MCF 10A (cell line): ENCODE results near the gene SIAE. TPM values are rescaled to one million over a fixed set of nuclear protein-coding genes. Genes with fewer than 3 reads are reported as not detected.

Source experiments
- BruUV-seq: library from RNA; stranded (reverse); fragments of 400-500 nt; replicated peaks from 2 replicates; lab custom pipeline; 2021; lab: Mats Ljungman, UMichigan
- CTCF ChIA-PET: fragments of 300-600 bp; sonication (Branson Sonifier 250); formaldehyde crosslinking; extraction: SDS; loops from one replicate; lab custom pipeline; 2021; ENCODE audit warnings: antibody characterized with exemption, inconsistent platforms; lab: Yijun Ruan, JAX
- POLR2A ChIA-PET: fragments of 300-600, 350-650 bp; sonication (Branson Sonifier 250); formaldehyde crosslinking; extraction: SDS; loops from one replicate; lab custom pipeline; 2020; ENCODE audit warnings: antibody characterized with exemption, inconsistent platforms; lab: Yijun Ruan, JAX
- DNase-seq: peaks from one replicate; pipeline ENCODE4 v3.0.0-alpha.2; 2018; ENCODE audit not compliant: unreplicated experiment
- H3K27ac Mint-ChIP-seq: one replicate; pipeline ENCODE4 v1.8.0; 2022; ENCODE audit warnings: mild to moderate bottlenecking, low read depth, mixed read lengths; ENCODE audit not compliant: unreplicated experiment
- H3K27me3 Mint-ChIP-seq: one replicate; pipeline ENCODE4 v1.8.0; 2022; ENCODE audit warnings: mixed read lengths; ENCODE audit not compliant: insufficient read depth, unreplicated experiment
- H3K36me3 Mint-ChIP-seq: one replicate; pipeline ENCODE4 v1.8.0; 2022; ENCODE audit warnings: mild to moderate bottlenecking, moderate library complexity, mixed read lengths; ENCODE audit not compliant: insufficient read depth, unreplicated experiment
- H3K4me1 Mint-ChIP-seq: one replicate; pipeline ENCODE4 v1.8.0; 2022; ENCODE audit warnings: mixed read lengths; ENCODE audit not compliant: insufficient read depth, unreplicated experiment
- H3K4me3 Mint-ChIP-seq: one replicate; pipeline ENCODE4 v1.8.0; 2022; ENCODE audit warnings: mild to moderate bottlenecking, moderate library complexity, mixed read lengths; ENCODE audit not compliant: unreplicated experiment
- H3K9me3 Mint-ChIP-seq: one replicate; pipeline ENCODE4 v1.8.0; 2022; ENCODE audit warnings: mixed read lengths; ENCODE audit not compliant: unreplicated experiment
- CTCF ChIP-seq: fragments of 200-600 bp; IDR thresholded peaks from one replicate; pipeline ENCODE4 v1.8.0; 2022; ENCODE audit warnings: antibody characterized with exemption, mild to moderate bottlenecking; ENCODE audit not compliant: unreplicated experiment
- intact Hi-C: fragments of 100-400 bp; cut with micrococcal nuclease; formaldehyde crosslinking; loops from 2 replicates; pipeline ENCODE4 v1.14.1; 2022
- total RNA-seq: library from RNA; stranded (reverse); gene quantifications from 2 replicates; pipeline ENCODE4 v1.2.3, GENCODE V29; 2022

The SIAE gene
- total RNA-seq, 1 experiment from 2014 or later: 21.7 TPM

- intact Hi-C loops: no loop called here
- Mint-ChIP-seq H3K4me3 (no peak overlapping the region), H3K4me1 (peaks cover 8% of the 10 kb centered on the region), H3K27me3 (no peaks in the 10 kb centered on the region), H3K9me3 (no peaks in the 10 kb centered on the region), H3K27ac (no peak overlapping the region), H3K36me3 (peaks cover 81% of the 10 kb centered on the region)
- POLR2A ChIA-PET: interaction anchor here (0.7 to 1.2 kb wide), 2 partner anchors 10 to 228 kb away, joined by 3 read pairs; no protein-coding TSS in a partner anchor
- CTCF ChIA-PET: interaction anchor here (0.6 to 6.1 kb wide), 7 partner anchors 10 to 561 kb away, joined by 3 to 44 read pairs (median 5); no protein-coding TSS in a partner anchor
- no peak for TF ChIP-seq CTCF
- BruUV-seq: no TSS peak
- no peak for DNase-seq
Observed at GRCh38 chr11:124629961-124630360, 43.6 kb downstream of the SIAE start.

GRCh38 chr11:124627546-124627945 lies 46.0 kb downstream of the SIAE start:
- ChIA-PET POLR2A (no interaction called here), CTCF (interaction anchor here (0.5 to 1.0 kb wide), 2 partner anchors 17 to 1428 kb away, joined by 4 read pairs; no protein-coding TSS in a partner anchor)
- no peak for TF ChIP-seq CTCF
- no peaks in the 10 kb centered on the region for H3K27me3 Mint-ChIP-seq
- H3K36me3 Mint-ChIP-seq: peaks cover 66% of the 10 kb centered on the region
- no peaks in the 10 kb centered on the region for H3K9me3 Mint-ChIP-seq
- peak overlapping the region; percentile 13 for H3K27ac Mint-ChIP-seq
- H3K4me1 Mint-ChIP-seq: peaks cover 17% of the 10 kb centered on the region
- BruUV-seq: no TSS peak
- no peak overlapping the region for H3K4me3 Mint-ChIP-seq
- intact Hi-C loops: no loop called here
- DNase-seq: peak; percentile 46

DNA sequence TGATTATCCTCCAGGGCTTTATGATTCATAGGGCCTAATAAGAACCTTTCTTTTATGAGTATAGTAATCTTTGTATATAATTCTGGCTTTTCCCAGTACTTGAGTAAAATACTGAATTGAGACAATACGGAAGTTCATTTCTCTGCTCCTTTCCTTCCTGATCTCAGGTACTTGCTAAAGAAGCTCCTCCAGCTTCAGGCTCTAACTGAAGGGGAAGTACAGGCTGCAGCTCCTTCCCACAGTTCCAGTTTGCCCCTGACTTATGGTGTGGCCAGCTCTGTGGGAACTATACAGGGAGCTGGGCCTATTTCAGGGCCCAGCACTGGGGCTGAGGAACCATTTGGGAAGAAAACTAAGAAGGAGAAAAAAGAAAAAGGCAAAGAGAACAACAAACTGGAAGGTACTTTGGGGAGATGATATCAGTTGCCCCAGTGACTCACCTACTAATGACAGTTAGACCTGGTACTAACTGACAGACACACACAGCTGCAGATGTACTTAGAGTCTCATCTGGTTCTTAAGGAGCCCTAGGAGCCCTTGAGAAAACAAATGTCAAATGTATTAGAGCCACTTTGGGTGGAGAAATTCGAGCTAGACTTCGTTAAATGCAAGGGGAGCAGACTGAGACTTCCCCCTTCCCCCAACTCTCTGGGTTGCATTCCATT lies 47.9 kb downstream of the SIAE start:
- no peaks in the 10 kb centered on the region for H3K27me3 Mint-ChIP-seq
- intact Hi-C loops: no loop called here
- peaks cover 17% of the 10 kb centered on the region for H3K4me1 Mint-ChIP-seq
- CTCF ChIA-PET: interaction anchor here (0.7 to 4.7 kb wide), 6 partner anchors 7 to 949 kb away, joined by 3 to 38 read pairs (median 7); no protein-coding TSS in a partner anchor
- H3K9me3 Mint-ChIP-seq: no peaks in the 10 kb centered on the region
- no TSS peak for BruUV-seq
- POLR2A ChIA-PET: interaction anchor here (0.6 to 1.6 kb wide), 3 partner anchors 14 to 753 kb away, joined by 3 to 6 read pairs (median 3); no protein-coding TSS in a partner anchor
- H3K36me3 Mint-ChIP-seq: peaks cover 50% of the 10 kb centered on the region
- no peak overlapping the region for H3K4me3 Mint-ChIP-seq
- no peak for DNase-seq
- TF ChIP-seq CTCF: no peak
- no peak overlapping the region for H3K27ac Mint-ChIP-seq

DNA sequence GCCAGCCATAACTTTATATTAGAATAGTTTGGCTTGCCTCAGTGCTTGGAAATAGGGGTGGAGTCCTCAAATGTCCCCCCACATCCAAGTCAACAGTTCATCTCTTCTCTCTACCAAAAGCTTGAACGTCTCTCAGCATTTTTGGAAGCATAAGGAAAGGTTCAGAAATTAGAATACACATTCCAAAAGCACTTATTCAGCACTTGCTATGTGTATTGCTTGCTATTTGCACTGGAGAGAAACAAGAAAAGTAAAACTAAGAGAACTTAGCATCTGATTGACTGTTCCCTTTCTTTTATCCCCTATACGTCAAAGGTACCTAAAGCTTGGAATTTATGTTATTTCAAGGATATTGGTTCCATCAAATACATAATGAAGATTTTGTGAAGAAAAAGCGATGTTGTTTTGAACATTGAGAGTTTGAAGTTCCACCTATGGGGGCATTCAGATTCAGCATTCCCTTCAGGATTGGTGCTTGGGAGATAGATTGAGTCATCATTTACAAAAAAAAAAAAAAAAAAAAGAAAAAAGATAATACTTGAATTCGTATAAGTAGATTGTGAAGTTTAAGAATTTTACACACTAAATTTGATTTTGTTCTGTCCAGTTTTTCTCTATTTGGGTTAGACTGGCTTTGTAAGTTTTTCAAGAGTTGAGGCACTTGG lies 49.5 kb downstream of the SIAE start:
- H3K27me3 Mint-ChIP-seq: peaks cover 14% of the 10 kb centered on the region
- POLR2A ChIA-PET: interaction anchor here (0.7 to 3.2 kb wide), 11 partner anchors 8 to 968 kb away, joined by 3 to 19 read pairs (median 4); partner anchors contain the start of genes MSANTD2 and VWA5A
- DNase-seq: no peak
- peaks cover 36% of the 10 kb centered on the region for H3K36me3 Mint-ChIP-seq
- no peaks in the 10 kb centered on the region for H3K9me3 Mint-ChIP-seq
- H3K4me3 Mint-ChIP-seq: peak overlapping the region; percentile 95
- H3K4me1 Mint-ChIP-seq: peaks cover 17% of the 10 kb centered on the region
- H3K27ac Mint-ChIP-seq: peak overlapping the region; percentile 99
- CTCF ChIA-PET: interaction anchor here (0.6 to 4.7 kb wide), 14 partner anchors 9 to 1416 kb away, joined by 3 to 38 read pairs (median 4); no protein-coding TSS in a partner anchor
- TF ChIP-seq CTCF: no peak
- intact Hi-C loops: no loop called here
- BruUV-seq: no TSS peak
